Activated CD4-positive, alpha-beta T cell treated with anti-CD3 and anti-CD28 coated beads, Interleukin-2, amount 50 U/mL, for 24 hours (primary cell): ENCODE data around the gene RPS3.
A peak's percentile ranks its signal among the peaks of the same experiment; 100 is the strongest.
"Not testable (repeated sequence)": the region's sequence is repeated elsewhere in the genome, so short reads cannot be mapped to it uniquely, and the experiment has no call there.

ENCODE experiments used
- DNase-seq, 2 donors: peaks; one replicate each; pipeline ENCODE4 v3.0.0-alpha.2; 2020; ENCODE audit warnings: low read depth in 1 of 2, low spot score in 1 of 2

Gene RPS3

GRCh38 chr11:75399344-75400145, at the start of gene RPS3:
TSS of gene RPS3 (plus strand) at chr11:75399518. CDS start at chr11:75399548, 30 bp downstream.
- DNase-seq: peak; percentile 76 to 85

GRCh38 chr11:75349521-75350116, 49.7 kb upstream of the RPS3 start:
- DNase-seq: no peak

GRCh38 chr11:75350122-75350742, 49.1 kb upstream of the RPS3 start:
- DNase-seq: no peak

- DNase-seq: peak in 1 of 2 donors; percentile 30
Observed at GRCh38 chr11:75350743-75351540, 48.4 kb upstream of the RPS3 start.

GRCh38 chr11:75351541-75351790, 47.9 kb upstream of the RPS3 start, which contains the start of gene ARRB1:
TSS of gene ARRB1 (minus strand) at chr11:75351661. CDS start at chr11:75351607, 54 bp downstream.
- no peak for DNase-seq

GRCh38 chr11:75351791-75352587, 47.3 kb upstream of the RPS3 start:
- DNase-seq: peak in 1 of 2 donors; percentile 29

GRCh38 chr11:75352588-75353206, 46.6 kb upstream of the RPS3 start:
- DNase-seq: no peak

- no peak for DNase-seq
Observed at GRCh38 chr11:75355051-75355450, 44.3 kb upstream of the RPS3 start.

GRCh38 chr11:75356613-75357012, 42.7 kb upstream of the RPS3 start:
- no peak for DNase-seq

- not testable (repeated sequence) for DNase-seq
Observed at GRCh38 chr11:75362285-75362684, 37.0 kb upstream of the RPS3 start.

GRCh38 chr11:75365711-75366181, 33.6 kb upstream of the RPS3 start:
- no peak for DNase-seq

- not testable (repeated sequence) for DNase-seq
Observed at GRCh38 chr11:75366826-75367225, 32.5 kb upstream of the RPS3 start.

GRCh38 chr11:75369560-75370255, 29.6 kb upstream of the RPS3 start:
- no peak for DNase-seq

- DNase-seq: no peak
Observed at GRCh38 chr11:75371949-75372876, 27.1 kb upstream of the RPS3 start.

- DNase-seq: no peak
Observed at GRCh38 chr11:75373201-75373600, 26.1 kb upstream of the RPS3 start.

- DNase-seq: no peak
Observed at GRCh38 chr11:75374646-75375045, 24.7 kb upstream of the RPS3 start.

- no peak for DNase-seq
Observed at GRCh38 chr11:75375626-75376025, 23.7 kb upstream of the RPS3 start.

GRCh38 chr11:75376175-75376574, 23.1 kb upstream of the RPS3 start:
- no peak for DNase-seq
